Endodermal cell (in vitro differentiated cells): ENCODE results near the gene CLCN7. TPM values are rescaled to one million over a fixed set of nuclear protein-coding genes. Genes with fewer than 3 reads are reported as not detected.

Source experiments
- DNase-seq: peaks from one replicate; pipeline ENCODE4 v3.0.0-alpha.2; 2017
- H3K27ac ChIP-seq: 2 replicates; pipeline ENCODE4 v1.5.1; 2013; ENCODE audit warnings: mild to moderate bottlenecking, low read depth, low read length, moderate library complexity
- H3K27me3 ChIP-seq: 2 replicates; pipeline ENCODE4 v1.6.1; 2013; ENCODE audit warnings: mild to moderate bottlenecking, low read length, moderate library complexity; ENCODE audit not compliant: insufficient read depth, control insufficient read depth, poor library complexity, severe bottlenecking
- H3K36me3 ChIP-seq: 2 replicates; pipeline ENCODE4 v1.7.0; 2013; ENCODE audit warnings: mild to moderate bottlenecking, low read length, moderate library complexity; ENCODE audit not compliant: control insufficient read depth, insufficient read depth
- H3K4me1 ChIP-seq: one replicate; pipeline ENCODE4 v1.7.0; 2013; ENCODE audit warnings: low read length; ENCODE audit not compliant: control insufficient read depth, insufficient read depth
- H3K4me3 ChIP-seq: 2 replicates; pipeline ENCODE4 v1.5.1; 2013; ENCODE audit warnings: mild to moderate bottlenecking, low read length, moderate library complexity
- H3K9ac ChIP-seq: 2 replicates; pipeline ENCODE4 v1.6.1; 2013; ENCODE audit warnings: mild to moderate bottlenecking, low read length, moderate library complexity; ENCODE audit not compliant: poor library complexity, severe bottlenecking; ENCODE audit errors: extremely low read depth
- H3K9me3 ChIP-seq: 2 replicates; pipeline ENCODE4 v1.6.1; 2013; ENCODE audit warnings: mild to moderate bottlenecking, low read length, moderate library complexity; ENCODE audit not compliant: control insufficient read depth
- H3K27ac Mint-ChIP-seq: 2 replicates; pipeline ENCODE4 v1.8.0; 2020; ENCODE audit warnings: mixed read lengths
- H3K27me3 Mint-ChIP-seq: 2 replicates; pipeline ENCODE4 v1.8.0; 2021; ENCODE audit warnings: mild to moderate bottlenecking, mixed read lengths; ENCODE audit not compliant: insufficient read depth
- H3K36me3 Mint-ChIP-seq: 2 replicates; pipeline ENCODE4 v1.8.0; 2020; ENCODE audit warnings: low read depth, mixed read lengths
- H3K4me1 Mint-ChIP-seq: 2 replicates; pipeline ENCODE4 v1.8.0; 2020; ENCODE audit warnings: mixed read lengths
- H3K4me3 Mint-ChIP-seq: 2 replicates; pipeline ENCODE4 v1.8.0; 2020; ENCODE audit warnings: mild to moderate bottlenecking, moderate library complexity, mixed read lengths
- H3K9me3 Mint-ChIP-seq: 2 replicates; pipeline ENCODE4 v1.8.0; 2020; ENCODE audit warnings: mild to moderate bottlenecking, mixed read lengths
- WGBS, 2 experiments: methylation state at CpG; one replicate each; pipeline versions ENCODE4 v1.1.5 to v1.1.7; 2013; ENCODE audit warnings: missing lambda C conversion rate in 2 of 2, mixed read lengths in 1 of 2; ENCODE audit not compliant: insufficient coverage in 1 of 2, insufficient read length in 1 of 2; 5-methylcytosine and 5-hydroxymethylcytosine counted together
- total RNA-seq, 2 donors: library from RNA; stranded (reverse); fragmentation: NEBNext Ultra II Directional in 1 of 2; extraction: Animal tissue kit (Norgen Biotek cat#: 25700) in 1 of 2; gene quantifications; 2 replicates in 1 of 2; 3 replicates in 1 of 2; pipeline ENCODE4 v1.2.1, GENCODE V29; 2021
- TF ChIP-seq, protein P1 (sequence below): fragments of 200-600 bp; sonication (generic); conservative IDR thresholded peaks from 2 replicates; pipeline ENCODE4 v1.5.0; 2021; ENCODE audit warnings: antibody characterized with exemption, mild to moderate bottlenecking

CLCN7 gene
- total RNA-seq, 2 donors from 2014 or later: 94.4 to 96.7 TPM

DNA sequence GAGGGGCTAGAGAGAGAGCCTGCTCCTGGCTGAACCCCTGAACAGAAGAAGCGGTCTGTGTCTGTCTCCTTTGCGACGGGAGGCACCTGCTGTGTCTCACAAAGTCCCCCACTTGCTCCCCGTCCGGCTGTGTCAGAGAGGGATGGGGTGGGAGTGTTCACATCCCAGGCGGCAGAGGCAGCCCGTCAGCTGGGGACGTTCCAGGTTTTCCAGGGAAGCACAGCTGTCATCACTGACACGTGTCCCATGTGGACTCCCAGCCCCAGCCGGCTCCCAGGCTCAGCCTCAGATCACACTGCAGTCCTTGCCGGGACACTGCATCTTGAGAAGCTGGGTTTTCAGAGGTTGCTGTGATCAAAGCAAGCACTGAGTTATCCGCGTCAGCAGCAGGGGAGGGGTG lies 19.9 kb upstream of the CLCN7 start:
- H3K27ac ChIP-seq: no peak overlapping the region
- peaks cover 5% of the 10 kb centered on the region for H3K27me3 Mint-ChIP-seq
- peaks cover 9% of the 10 kb centered on the region for H3K4me1 ChIP-seq
- peaks cover 28% of the 10 kb centered on the region for H3K36me3 ChIP-seq
- no peak overlapping the region for H3K9ac ChIP-seq
- H3K4me1 Mint-ChIP-seq: peaks cover 1% of the 10 kb centered on the region
- peak overlapping the region; percentile 80 for H3K4me3 ChIP-seq
- no peaks in the 10 kb centered on the region for H3K9me3 ChIP-seq
- peak overlapping the region; percentile 77 for H3K4me3 Mint-ChIP-seq
- no peak overlapping the region for H3K27ac Mint-ChIP-seq
- no peaks in the 10 kb centered on the region for H3K9me3 Mint-ChIP-seq
- WGBS, 2 experiments: 91 to 94% methylated on average over 12 to 13 of the region's 13 CpGs
- TF ChIP-seq, protein P1, sequence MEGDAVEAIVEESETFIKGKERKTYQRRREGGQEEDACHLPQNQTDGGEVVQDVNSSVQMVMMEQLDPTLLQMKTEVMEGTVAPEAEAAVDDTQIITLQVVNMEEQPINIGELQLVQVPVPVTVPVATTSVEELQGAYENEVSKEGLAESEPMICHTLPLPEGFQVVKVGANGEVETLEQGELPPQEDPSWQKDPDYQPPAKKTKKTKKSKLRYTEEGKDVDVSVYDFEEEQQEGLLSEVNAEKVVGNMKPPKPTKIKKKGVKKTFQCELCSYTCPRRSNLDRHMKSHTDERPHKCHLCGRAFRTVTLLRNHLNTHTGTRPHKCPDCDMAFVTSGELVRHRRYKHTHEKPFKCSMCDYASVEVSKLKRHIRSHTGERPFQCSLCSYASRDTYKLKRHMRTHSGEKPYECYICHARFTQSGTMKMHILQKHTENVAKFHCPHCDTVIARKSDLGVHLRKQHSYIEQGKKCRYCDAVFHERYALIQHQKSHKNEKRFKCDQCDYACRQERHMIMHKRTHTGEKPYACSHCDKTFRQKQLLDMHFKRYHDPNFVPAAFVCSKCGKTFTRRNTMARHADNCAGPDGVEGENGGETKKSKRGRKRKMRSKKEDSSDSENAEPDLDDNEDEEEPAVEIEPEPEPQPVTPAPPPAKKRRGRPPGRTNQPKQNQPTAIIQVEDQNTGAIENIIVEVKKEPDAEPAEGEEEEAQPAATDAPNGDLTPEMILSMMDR: no peak
- peaks cover 23% of the 10 kb centered on the region for H3K36me3 Mint-ChIP-seq
- no peaks in the 10 kb centered on the region for H3K27me3 ChIP-seq
- no peak for DNase-seq

DNA sequence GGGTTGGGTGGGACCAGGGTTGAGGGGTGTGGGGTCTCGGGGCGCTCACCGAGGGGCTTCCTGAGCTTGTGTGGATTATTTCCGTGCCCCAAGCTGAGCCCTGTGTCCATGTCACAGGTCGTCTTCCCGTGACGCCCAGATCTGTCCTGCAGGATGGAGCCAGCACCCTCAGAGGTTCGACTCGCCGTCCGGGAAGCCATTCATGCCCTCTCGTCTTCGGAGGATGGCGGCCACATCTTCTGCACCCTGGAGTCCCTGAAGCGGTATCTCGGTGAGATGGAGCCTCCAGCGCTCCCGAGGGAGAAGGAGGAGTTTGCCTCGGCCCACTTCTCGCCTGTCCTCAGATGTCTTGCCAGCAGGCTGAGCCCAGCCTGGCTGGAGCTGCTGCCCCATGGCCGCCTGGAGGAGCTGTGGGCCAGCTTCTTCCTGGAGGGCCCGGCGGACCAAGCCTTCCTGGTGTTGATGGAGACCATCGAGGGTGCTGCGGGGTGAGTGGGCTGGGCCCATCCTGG lies 19.4 kb upstream of the CLCN7 start:
- peaks cover 1% of the 10 kb centered on the region for H3K4me1 Mint-ChIP-seq
- peaks cover 9% of the 10 kb centered on the region for H3K4me1 ChIP-seq
- peaks cover 5% of the 10 kb centered on the region for H3K27me3 Mint-ChIP-seq
- peaks cover 23% of the 10 kb centered on the region for H3K36me3 Mint-ChIP-seq
- no peak overlapping the region for H3K27ac ChIP-seq
- H3K9ac ChIP-seq: peak overlapping the region; percentile 66
- no peaks in the 10 kb centered on the region for H3K27me3 ChIP-seq
- WGBS, 2 experiments: 57 to 67% methylated on average over 16 to 25 of the region's 25 CpGs
- TF ChIP-seq, protein P1: peak; percentile 63
- no peaks in the 10 kb centered on the region for H3K9me3 ChIP-seq
- peak; percentile 84 for DNase-seq
- no peaks in the 10 kb centered on the region for H3K9me3 Mint-ChIP-seq
- peak overlapping the region; percentile 77 for H3K4me3 Mint-ChIP-seq
- peaks cover 28% of the 10 kb centered on the region for H3K36me3 ChIP-seq
- peak overlapping the region; percentile 80 for H3K4me3 ChIP-seq
- peak overlapping the region; percentile 68 for H3K27ac Mint-ChIP-seq

GRCh38 chr16:1493746-1494094 lies 18.9 kb upstream of the CLCN7 start:
- H3K27ac Mint-ChIP-seq: peak overlapping the region; percentile 68
- no peaks in the 10 kb centered on the region for H3K27me3 ChIP-seq
- no peaks in the 10 kb centered on the region for H3K9me3 ChIP-seq
- peaks cover 9% of the 10 kb centered on the region for H3K4me1 ChIP-seq
- peaks cover 28% of the 10 kb centered on the region for H3K36me3 ChIP-seq
- H3K36me3 Mint-ChIP-seq: peaks cover 23% of the 10 kb centered on the region
- H3K27ac ChIP-seq: no peak overlapping the region
- peaks cover 1% of the 10 kb centered on the region for H3K4me1 Mint-ChIP-seq
- WGBS, 2 experiments: 0 to 2% methylated on average over 18 to 30 of the region's 30 CpGs
- DNase-seq: no peak
- no peaks in the 10 kb centered on the region for H3K9me3 Mint-ChIP-seq
- peaks cover 5% of the 10 kb centered on the region for H3K27me3 Mint-ChIP-seq
- TF ChIP-seq, protein P1: no peak
- peak overlapping the region; percentile 66 for H3K9ac ChIP-seq
- H3K4me3 Mint-ChIP-seq: peak overlapping the region; percentile 77
- H3K4me3 ChIP-seq: peak overlapping the region; percentile 80
